HuH-7 (cell line): ENCODE data around the gene EIF4G2.
"Not testable (repeated sequence)": the region's sequence is repeated elsewhere in the genome, so short reads cannot be mapped to it uniquely, and the experiment has no call there.

Source experiments
- DNase-seq: peaks from one replicate; pipeline ENCODE4 v3.0.0; 2011; ENCODE audit warnings: low spot score

EIF4G2 gene

DNA sequence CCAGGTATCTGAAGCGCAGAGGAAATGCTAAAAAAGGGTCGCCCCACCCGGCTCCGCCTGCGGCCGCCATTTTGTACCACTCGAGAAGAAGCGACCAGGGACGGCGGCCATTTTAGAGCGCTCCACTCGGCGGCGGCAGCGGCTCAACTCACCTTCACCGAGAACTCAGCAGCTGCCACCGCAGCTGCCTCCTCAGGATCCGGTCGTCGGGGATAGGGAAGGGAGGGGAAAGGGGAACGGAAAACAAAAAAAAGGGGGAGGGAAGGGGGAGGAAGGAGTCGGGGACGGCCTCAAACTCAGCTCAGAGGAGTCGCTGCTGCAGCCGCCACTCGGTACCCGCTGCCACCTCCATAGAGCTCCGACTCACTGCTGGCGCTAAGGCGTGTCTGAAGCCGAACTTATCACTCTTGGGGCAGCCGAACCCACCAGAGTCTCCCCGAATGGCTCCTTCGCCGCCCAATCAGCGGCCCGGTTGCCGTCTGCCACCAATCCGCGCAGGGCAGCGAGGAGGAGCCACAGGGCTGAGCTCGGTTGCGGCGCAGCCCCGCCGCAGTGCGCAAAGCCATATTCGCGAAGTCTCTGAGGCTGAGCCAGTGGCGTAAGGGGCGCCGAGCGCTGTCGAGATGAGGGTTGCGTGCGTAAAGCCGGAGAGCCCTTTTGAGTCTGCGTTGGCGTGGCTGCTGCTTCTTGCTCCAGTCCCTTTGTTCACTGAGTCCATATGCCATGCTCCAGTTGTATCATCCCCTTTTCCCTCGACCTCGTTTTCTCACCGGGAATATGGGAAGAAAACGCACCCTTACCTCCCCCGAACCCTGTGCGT, at the start of gene EIF4G2:
Gene EIF4G2, minus strand, starts transcription at position 374 of the 820 bp plus-strand sequence.
- DNase-seq = peak; percentile 97

GRCh38 chr11:10857709-10858438, 49.1 kb upstream of the EIF4G2 start, which contains the start of gene ZBED5:
Gene ZBED5 (minus strand): TSS chr11:10858053. CDS start chr11:10854945, 3,108 bp downstream.
- peak; percentile 92 for DNase-seq

DNA sequence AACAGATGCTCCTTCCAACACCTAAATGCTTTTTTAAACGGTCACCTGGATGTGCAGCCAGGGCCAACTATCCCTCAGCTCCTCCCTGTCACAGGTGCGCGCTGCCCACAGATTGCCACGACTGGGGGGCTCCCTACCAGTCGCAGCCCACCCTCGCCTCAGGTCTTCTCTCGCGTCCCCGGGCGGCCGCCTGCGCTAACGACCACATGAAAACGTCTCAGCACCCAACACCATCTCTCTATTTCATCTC, 48.7 kb upstream of the EIF4G2 start:
- DNase-seq = no peak

DNA sequence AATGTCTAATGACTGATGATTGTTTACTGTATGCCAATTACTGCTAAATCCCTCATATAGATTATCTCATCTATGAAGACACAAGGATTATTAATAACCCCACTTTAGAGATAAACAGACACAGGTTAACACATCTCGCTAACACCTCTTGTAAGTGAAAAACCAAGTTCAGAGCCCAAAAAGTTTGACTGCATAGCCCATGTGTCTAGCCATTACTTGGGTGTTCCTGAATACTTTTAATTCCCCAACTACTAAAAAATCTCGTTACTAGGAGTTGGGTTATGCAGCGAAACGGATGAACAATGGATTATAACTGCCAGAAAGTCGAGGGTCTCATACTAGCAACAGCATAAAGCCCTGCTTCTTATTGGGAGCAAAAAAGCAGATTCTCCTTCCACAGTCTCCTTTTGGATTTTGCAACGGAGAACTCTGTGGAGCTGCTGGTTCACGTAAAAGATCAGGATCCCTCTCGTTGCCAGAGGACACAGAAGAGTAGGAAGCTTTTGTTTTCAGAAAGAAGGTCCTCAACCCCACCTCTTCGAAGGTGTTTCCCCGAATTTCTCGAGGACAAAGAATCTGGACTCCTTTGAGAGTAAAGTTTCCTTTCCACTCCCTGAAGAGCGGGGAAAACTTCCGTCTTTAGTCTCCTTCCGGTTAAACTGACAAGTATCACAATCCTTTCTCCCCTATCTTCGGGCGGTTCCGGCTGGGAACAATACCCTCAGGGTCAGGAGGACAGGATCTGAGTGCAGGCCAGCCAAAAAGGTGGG, 48.1 kb upstream of the EIF4G2 start:
- DNase-seq = peak; percentile 36

DNA sequence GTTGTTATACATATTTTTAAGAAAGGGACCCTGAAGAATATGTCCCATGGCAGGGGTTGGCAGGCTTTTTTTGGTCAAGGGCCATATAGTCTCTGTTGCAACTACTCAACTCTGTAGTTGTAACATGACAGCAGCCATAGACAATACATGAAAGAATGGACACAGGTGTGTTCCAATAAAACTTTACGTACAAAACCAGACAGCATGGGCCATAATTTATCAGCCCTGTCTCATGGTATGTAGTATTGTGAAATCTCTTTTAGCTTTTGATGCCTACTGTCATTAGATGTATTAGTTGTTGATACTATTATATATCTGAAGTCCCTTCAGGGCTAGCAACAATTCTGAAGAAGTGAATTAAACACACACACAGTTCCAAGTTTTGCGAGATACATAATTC, 46.6 kb upstream of the EIF4G2 start:
- no peak for DNase-seq

GRCh38 chr11:10847960-10848860, 39.5 kb upstream of the EIF4G2 start:
- DNase-seq = no peak

- no peak for DNase-seq
These were observed 37.9 kb upstream of the EIF4G2 start for GRCh38 chr11:10846660-10847059.

DNA sequence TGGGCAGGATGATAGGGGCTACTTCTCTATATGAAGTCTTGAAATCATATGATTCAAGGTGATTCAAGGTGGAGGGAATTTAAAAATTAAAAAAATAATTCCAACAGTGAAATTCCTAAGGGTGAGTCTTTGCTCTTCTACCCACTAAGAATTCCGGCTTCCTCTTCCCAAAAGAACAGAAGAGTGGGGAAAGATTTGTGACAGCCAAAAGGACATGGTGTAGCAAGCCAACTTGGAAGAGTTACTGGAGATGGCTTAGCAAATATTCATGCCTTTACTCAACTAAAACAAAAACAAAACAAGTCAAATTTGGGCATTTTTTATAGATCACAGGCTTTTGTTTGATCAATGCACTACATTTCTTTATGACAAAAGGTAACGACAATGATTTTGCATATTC, 36.9 kb upstream of the EIF4G2 start:
- no peak for DNase-seq

- no peak for DNase-seq
These were observed 36.1 kb upstream of the EIF4G2 start for GRCh38 chr11:10844796-10845195.

DNA sequence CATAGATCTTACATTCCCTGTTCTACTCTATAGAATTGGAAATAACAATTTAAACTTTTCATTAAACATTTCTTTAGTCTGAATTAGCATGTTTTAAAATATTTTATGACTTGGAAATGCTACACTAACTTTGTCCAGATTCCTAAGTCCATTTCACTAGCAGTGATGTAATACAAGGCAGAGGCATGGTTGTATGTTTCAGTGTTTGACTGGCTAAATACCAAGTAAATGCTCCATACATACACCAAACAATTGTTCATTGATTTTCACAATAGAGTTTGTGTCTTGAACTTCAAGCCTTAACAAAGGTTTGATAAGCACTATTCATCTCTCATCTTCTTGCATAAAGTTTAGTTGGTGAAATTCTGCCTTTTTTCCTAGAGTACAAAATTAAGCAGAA, 35.6 kb upstream of the EIF4G2 start:
- no peak for DNase-seq

DNA sequence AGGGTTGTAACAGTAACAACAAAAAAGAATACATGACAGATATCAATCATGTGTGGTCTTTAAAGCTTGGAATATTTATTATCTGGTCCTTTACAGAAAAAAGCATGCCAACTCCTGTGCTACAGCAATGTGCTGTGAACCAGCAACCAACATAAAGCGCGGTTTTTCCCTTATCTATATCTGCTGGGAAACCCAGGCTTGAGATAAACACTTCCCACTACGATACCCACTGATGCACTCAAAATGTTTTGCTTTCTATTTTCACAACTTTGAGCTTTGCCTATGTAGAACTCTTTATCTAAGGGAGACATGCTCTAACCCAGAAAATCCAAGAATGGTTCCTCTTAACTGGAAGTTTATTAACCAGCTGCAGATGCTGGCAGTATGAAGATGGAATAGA, 30.2 kb upstream of the EIF4G2 start:
- no peak for DNase-seq

GRCh38 chr11:10838083-10838482, 29.4 kb upstream of the EIF4G2 start:
- DNase-seq = no peak

DNA sequence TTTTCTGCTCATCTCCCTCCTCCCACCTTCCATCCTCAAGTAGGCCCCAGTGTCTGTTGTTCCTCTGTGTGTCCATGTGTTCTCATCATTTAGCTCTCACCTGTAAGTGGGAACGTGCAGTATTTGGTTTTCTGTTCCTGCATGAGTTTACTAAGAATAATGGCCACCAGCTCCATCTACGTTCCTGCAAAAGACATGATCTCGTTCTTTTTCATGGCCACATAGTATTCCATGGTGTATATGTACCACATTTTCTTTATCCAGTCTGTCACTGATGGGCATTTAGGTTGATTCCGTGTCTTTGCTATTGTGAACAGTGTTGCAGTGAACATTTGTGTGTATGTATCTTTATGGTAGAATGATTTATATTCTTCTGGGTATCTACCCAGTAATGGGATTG, 28.2 kb upstream of the EIF4G2 start:
- not testable (repeated sequence) for DNase-seq

- no peak for DNase-seq
These were observed 20.4 kb upstream of the EIF4G2 start for GRCh38 chr11:10829139-10829538.

- no peak for DNase-seq
These were observed 19.7 kb upstream of the EIF4G2 start for GRCh38 chr11:10828402-10828801.

DNA sequence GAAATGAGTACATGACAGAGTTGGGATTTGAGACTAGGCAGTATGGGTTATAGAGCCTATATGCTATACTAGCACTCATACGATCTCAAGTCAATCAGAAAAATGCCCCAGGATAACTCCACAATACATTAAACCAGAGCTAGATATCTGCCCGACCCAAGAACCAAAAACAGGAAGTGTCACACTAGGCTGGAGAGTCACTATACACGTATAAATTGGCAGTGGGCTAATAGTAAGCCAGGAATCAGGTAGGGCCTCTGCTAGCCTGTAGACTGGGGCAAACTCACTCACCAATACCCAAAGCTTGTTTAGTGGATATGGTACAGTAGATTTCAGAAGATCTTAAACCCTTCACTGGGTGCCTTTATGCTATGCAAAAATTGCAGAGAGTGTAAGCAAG, 16.2 kb upstream of the EIF4G2 start:
- no peak for DNase-seq

- DNase-seq = no peak
These were observed 14.4 kb upstream of the EIF4G2 start for GRCh38 chr11:10823152-10823579.

- DNase-seq = not testable (repeated sequence)
These were observed 13.8 kb upstream of the EIF4G2 start for GRCh38 chr11:10822491-10822890.

GRCh38 chr11:10818594-10818993, 9.9 kb upstream of the EIF4G2 start:
- DNase-seq = no peak

- DNase-seq = no peak
These were observed 5.2 kb upstream of the EIF4G2 start for GRCh38 chr11:10813945-10814344.

DNA sequence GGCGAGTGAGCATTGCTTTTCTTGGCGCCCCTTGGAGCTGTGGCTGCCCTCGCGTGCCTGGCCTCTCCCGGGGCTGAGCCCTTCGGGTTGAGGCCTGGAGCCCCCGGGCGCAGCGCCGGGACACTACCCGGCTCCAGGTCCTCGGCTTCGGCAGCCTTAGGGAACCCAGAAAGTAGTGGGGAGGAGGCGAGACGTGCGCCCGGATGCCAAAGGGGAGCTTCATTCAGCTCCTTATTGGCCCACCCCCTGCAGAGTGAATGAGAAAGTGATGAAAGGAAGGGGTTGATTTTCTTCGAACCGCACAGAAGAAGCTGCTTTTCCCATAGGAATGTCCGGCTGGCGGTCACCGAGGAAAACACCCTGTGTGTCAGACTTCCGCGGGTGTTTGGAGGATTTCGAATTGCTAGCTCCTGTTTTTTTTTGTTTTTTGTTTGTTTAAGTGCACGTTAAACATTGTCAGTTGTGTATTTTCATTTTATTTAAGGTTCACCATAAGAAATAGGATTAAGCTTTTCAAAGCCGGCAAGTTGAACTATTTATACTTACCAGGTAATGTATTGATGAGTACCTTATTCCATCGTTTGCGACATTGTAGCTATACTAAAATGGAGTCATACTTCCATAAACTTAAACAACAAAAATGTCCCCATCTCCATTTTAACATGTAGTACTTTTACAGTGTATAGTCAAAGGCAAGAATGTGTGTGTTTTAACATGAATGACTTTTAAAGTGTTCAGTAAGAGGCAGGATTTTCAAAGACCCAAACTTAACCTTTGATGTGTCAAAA, 841 bp upstream of the EIF4G2 start:
- DNase-seq = peak; percentile 31
